ENCODE data around the gene LHCGR.

The LHCGR gene

DNA sequence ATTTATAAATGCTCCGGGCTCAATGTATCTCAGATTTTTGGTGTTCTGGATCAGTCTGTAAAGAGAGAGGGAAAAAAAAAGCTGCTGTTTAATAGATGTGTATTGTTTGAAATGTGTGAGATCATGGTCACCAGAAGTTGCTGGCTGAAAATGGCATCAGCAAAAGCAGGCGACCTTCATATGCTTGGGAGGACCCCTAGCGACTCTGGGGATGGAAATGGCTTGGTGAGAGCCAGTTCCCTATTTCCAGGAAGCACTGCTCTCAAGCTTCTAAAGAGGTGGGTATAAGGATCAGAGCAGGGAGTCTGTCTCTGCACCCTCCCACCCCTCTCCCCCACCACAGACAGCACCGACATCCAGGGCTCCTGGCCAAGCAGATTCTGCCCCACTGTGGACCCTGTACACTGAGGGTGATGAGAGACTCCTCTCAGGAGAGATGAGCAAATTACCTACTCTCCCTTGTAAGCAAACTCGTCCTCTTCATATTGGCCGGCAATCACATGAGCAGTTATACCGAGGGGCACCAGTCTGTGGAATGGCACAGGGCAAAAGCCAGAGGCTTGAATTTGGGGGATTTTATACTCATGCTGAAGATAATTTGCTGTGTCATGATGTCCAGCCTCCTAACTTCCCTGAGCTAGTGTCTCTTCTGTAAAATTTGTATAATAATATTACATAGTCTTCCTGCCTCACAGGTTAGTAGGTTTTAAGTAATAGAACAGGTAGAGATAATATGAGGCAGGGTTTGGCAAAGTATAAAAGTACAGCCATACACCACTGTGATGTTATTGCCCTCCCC is 29.6 kb downstream of the LHCGR start:
- Histone ChIP-seq H3K4me1 (ENCODE audit: control insufficient read depth in 2 of 2, insufficient read depth in 2 of 2, low read length in 2 of 2) (no peaks in the 10 kb centered on the region), H3K27me3 (ENCODE audit: control insufficient read depth in 2 of 2, insufficient read depth in 2 of 2, low read length in 2 of 2) (no peaks in the 10 kb centered on the region), H3K36me3 (ENCODE audit: control insufficient read depth in 2 of 2, insufficient read depth in 2 of 2, low read length in 2 of 2) (no peaks in the 10 kb centered on the region), H3K9me3 (ENCODE audit: control insufficient read depth in 2 of 2, low read length in 2 of 2) (no peaks in the 10 kb centered on the region), H3K4me3 (ENCODE audit: low read length in 2 of 2) (no peak overlapping the region), H3K27ac (ENCODE audit: low read depth in 2 of 2, low read length in 2 of 2) (no peak overlapping the region), H3K9ac (ENCODE audit: low read depth in 1 of 2, low read length in 2 of 2) (no peak overlapping the region)

DNA sequence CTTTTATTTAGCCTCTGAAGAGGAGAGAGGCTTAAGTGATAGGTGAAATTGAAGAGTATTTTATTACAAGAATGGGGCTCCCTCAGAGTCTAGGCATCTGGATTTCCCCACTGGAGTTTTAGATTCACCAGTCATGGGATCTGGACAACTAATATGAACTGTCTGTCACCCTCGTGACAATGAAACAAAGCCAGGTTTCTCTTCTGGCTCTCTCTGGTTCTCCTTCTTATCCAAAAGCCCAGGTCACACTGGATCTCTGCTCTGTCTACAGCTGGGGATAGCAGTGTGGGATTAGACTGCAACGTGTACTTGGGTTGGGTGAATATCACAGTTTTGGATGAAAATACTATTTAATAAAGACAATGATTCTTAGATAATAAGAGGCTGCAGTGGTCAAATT is 31.2 kb downstream of the LHCGR start:
- H3K36me3 ChIP-seq (ENCODE audit: control insufficient read depth in 2 of 2, insufficient read depth in 2 of 2, low read length in 2 of 2), result no peaks in the 10 kb centered on the region
- H3K9ac ChIP-seq (ENCODE audit: low read depth in 1 of 2, low read length in 2 of 2), result no peak overlapping the region
- no peaks in the 10 kb centered on the region for H3K4me1 ChIP-seq (ENCODE audit: control insufficient read depth in 2 of 2, insufficient read depth in 2 of 2, low read length in 2 of 2)
- H3K27ac ChIP-seq (ENCODE audit: low read depth in 2 of 2, low read length in 2 of 2), result no peak overlapping the region
- no peaks in the 10 kb centered on the region for H3K27me3 ChIP-seq (ENCODE audit: control insufficient read depth in 2 of 2, insufficient read depth in 2 of 2, low read length in 2 of 2)
- no peak overlapping the region for H3K4me3 ChIP-seq (ENCODE audit: low read length in 2 of 2)
- H3K9me3 ChIP-seq (ENCODE audit: control insufficient read depth in 2 of 2, low read length in 2 of 2), result no peaks in the 10 kb centered on the region

DNA sequence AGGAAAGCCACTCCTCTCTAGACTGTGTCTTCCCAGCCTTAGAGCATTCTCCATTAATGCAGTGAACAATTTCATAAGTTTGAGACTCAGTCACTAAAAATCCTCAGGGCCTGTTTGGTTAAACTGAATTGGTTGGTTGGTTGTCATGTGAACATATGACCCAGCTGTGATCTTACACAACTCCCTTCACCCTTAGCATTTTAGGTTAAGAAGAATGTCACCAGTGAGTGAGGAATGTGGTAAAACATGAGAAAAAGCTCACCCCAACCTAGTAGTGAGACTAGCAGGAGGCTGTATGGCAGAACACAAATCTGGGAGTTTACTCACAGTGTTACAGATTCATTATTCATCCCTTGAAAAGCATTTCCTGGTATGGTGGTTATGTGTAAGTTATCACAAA is 32.4 kb downstream of the LHCGR start:
- Histone ChIP-seq H3K27me3 (ENCODE audit: control insufficient read depth in 2 of 2, insufficient read depth in 2 of 2, low read length in 2 of 2) (no peaks in the 10 kb centered on the region), H3K4me3 (ENCODE audit: low read length in 2 of 2) (no peak overlapping the region), H3K4me1 (ENCODE audit: control insufficient read depth in 2 of 2, insufficient read depth in 2 of 2, low read length in 2 of 2) (no peaks in the 10 kb centered on the region), H3K9ac (ENCODE audit: low read depth in 1 of 2, low read length in 2 of 2) (no peak overlapping the region), H3K9me3 (ENCODE audit: control insufficient read depth in 2 of 2, low read length in 2 of 2) (no peaks in the 10 kb centered on the region), H3K27ac (ENCODE audit: low read depth in 2 of 2, low read length in 2 of 2) (no peak overlapping the region), H3K36me3 (ENCODE audit: control insufficient read depth in 2 of 2, insufficient read depth in 2 of 2, low read length in 2 of 2) (no peaks in the 10 kb centered on the region)

DNA sequence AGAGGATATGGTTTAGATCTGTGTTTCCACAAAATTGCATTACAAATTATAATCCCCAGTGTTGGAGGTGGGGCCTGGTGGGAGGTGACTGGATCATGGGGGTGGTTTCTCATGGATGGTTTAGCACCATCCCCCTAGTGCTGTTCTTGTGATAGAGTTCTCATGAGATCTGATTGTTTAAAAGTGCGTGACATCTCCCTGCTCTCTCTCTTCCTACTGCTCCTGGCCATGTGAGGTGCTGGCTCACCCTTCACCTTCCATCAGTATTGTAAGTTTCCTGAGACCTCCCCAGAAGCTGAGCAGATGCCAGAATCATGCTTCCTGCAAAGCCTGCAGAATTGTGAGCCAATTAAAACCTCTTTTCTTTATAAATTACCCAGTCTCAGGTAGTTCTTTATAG is 33.1 kb downstream of the LHCGR start:
- H3K4me1 ChIP-seq (ENCODE audit: control insufficient read depth in 2 of 2, insufficient read depth in 2 of 2, low read length in 2 of 2), result no peaks in the 10 kb centered on the region
- no peaks in the 10 kb centered on the region for H3K36me3 ChIP-seq (ENCODE audit: control insufficient read depth in 2 of 2, insufficient read depth in 2 of 2, low read length in 2 of 2)
- H3K4me3 ChIP-seq (ENCODE audit: low read length in 2 of 2), result no peak overlapping the region
- H3K9ac ChIP-seq (ENCODE audit: low read depth in 1 of 2, low read length in 2 of 2), result no peak overlapping the region
- H3K27ac ChIP-seq (ENCODE audit: low read depth in 2 of 2, low read length in 2 of 2), result no peak overlapping the region
- no peaks in the 10 kb centered on the region for H3K27me3 ChIP-seq (ENCODE audit: control insufficient read depth in 2 of 2, insufficient read depth in 2 of 2, low read length in 2 of 2)
- no peaks in the 10 kb centered on the region for H3K9me3 ChIP-seq (ENCODE audit: control insufficient read depth in 2 of 2, low read length in 2 of 2)

DNA sequence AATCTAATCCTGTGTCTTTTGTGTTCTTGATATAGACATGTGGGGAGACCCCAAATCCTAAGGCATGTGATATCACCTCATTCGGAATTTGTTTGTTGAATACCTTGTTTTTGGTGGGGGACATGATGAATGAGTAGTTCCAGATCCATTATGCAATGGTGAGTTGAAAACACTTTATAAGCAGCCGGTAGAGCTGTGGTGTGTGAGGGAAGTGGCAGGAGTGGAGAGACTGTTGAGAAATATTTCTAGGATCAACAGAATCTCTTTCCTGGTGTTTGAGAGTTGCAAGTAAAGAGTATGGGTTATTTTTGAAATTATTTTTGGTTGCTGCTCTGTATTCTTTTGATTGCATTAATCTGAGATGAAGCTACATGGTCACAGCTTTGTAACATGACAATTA is 34.4 kb downstream of the LHCGR start:
- Histone ChIP-seq H3K36me3 (ENCODE audit: control insufficient read depth in 2 of 2, insufficient read depth in 2 of 2, low read length in 2 of 2) (no peaks in the 10 kb centered on the region), H3K9ac (ENCODE audit: low read depth in 1 of 2, low read length in 2 of 2) (no peak overlapping the region), H3K4me3 (ENCODE audit: low read length in 2 of 2) (no peak overlapping the region), H3K9me3 (ENCODE audit: control insufficient read depth in 2 of 2, low read length in 2 of 2) (no peaks in the 10 kb centered on the region), H3K4me1 (ENCODE audit: control insufficient read depth in 2 of 2, insufficient read depth in 2 of 2, low read length in 2 of 2) (no peaks in the 10 kb centered on the region), H3K27ac (ENCODE audit: low read depth in 2 of 2, low read length in 2 of 2) (no peak overlapping the region), H3K27me3 (ENCODE audit: control insufficient read depth in 2 of 2, insufficient read depth in 2 of 2, low read length in 2 of 2) (no peaks in the 10 kb centered on the region)

DNA sequence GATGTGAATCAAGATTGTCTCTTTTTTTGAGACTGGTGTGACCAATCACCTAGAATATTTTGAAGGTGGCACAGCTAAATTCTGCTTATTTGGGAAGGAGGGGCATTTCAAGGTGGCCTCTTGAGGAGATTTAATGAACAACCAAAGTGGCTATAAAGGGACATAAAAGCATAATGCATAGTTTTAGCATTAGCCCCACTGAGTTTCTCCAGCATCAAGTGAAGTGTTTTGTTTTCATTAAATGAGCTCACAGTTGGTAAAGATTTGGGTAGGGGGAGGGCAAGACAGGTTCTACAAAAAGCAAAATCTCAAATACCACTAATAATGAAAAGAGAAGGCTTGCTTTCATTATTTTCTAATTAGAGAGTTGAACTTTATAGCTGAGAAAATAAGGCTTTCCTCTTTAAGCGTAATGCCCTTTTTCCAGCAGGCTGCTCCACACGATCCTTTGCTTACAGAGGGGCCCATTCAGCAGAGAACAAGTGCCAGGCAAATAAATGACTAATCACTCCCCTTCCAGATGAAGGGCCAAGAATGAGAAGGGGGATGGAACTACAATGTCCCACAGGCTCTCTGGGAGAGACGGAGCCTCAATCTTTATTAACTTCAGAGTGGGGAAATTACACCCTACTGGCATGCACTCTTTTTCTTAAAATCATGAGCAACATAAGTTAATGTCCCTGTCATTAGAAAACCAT is 35.9 kb downstream of the LHCGR start:
- H3K27ac ChIP-seq (ENCODE audit: low read depth in 2 of 2, low read length in 2 of 2), result no peak overlapping the region
- no peaks in the 10 kb centered on the region for H3K27me3 ChIP-seq (ENCODE audit: control insufficient read depth in 2 of 2, insufficient read depth in 2 of 2, low read length in 2 of 2)
- no peaks in the 10 kb centered on the region for H3K9me3 ChIP-seq (ENCODE audit: control insufficient read depth in 2 of 2, low read length in 2 of 2)
- H3K4me1 ChIP-seq (ENCODE audit: control insufficient read depth in 2 of 2, insufficient read depth in 2 of 2, low read length in 2 of 2), result peaks cover 3 to 10% of the 10 kb centered on the region in 2 donors
- H3K36me3 ChIP-seq (ENCODE audit: control insufficient read depth in 2 of 2, insufficient read depth in 2 of 2, low read length in 2 of 2), result no peaks in the 10 kb centered on the region
- no peak overlapping the region for H3K4me3 ChIP-seq (ENCODE audit: low read length in 2 of 2)
- no peak overlapping the region for H3K9ac ChIP-seq (ENCODE audit: low read depth in 1 of 2, low read length in 2 of 2)

DNA sequence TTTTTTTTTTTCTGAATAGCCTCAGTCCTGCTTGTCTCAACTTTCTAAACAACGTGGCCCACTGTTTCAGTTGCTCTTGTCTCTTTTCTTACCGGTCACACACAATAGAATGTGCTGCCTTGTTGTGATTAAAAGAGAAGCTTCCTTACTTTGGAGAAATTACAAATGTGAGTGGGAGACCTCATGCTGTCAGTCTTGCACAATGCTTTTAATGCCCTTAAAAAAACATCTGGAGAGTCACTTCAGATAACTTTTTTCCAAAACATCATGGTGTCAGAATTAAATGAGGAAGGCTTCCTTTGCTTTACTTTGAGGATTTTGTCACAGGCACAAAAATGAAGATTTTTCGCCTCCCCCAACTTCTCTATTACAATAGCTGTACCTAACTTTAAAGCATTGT is 37.7 kb downstream of the LHCGR start:
- no peak overlapping the region for H3K4me3 ChIP-seq (ENCODE audit: low read length in 2 of 2)
- no peaks in the 10 kb centered on the region for H3K27me3 ChIP-seq (ENCODE audit: control insufficient read depth in 2 of 2, insufficient read depth in 2 of 2, low read length in 2 of 2)
- no peak overlapping the region for H3K9ac ChIP-seq (ENCODE audit: low read depth in 1 of 2, low read length in 2 of 2)
- peaks cover 3 to 11% of the 10 kb centered on the region in 2 donors for H3K4me1 ChIP-seq (ENCODE audit: control insufficient read depth in 2 of 2, insufficient read depth in 2 of 2, low read length in 2 of 2)
- no peak overlapping the region for H3K27ac ChIP-seq (ENCODE audit: low read depth in 2 of 2, low read length in 2 of 2)
- H3K9me3 ChIP-seq (ENCODE audit: control insufficient read depth in 2 of 2, low read length in 2 of 2), result no peaks in the 10 kb centered on the region
- no peaks in the 10 kb centered on the region for H3K36me3 ChIP-seq (ENCODE audit: control insufficient read depth in 2 of 2, insufficient read depth in 2 of 2, low read length in 2 of 2)

- no peaks in the 10 kb centered on the region for H3K36me3 ChIP-seq (ENCODE audit: control insufficient read depth in 2 of 2, insufficient read depth in 2 of 2, low read length in 2 of 2)
- H3K4me1 ChIP-seq (ENCODE audit: control insufficient read depth in 2 of 2, insufficient read depth in 2 of 2, low read length in 2 of 2), result peaks cover 3 to 11% of the 10 kb centered on the region in 2 donors
- H3K9me3 ChIP-seq (ENCODE audit: control insufficient read depth in 2 of 2, low read length in 2 of 2), result no peaks in the 10 kb centered on the region
- no peak overlapping the region for H3K4me3 ChIP-seq (ENCODE audit: low read length in 2 of 2)
- H3K9ac ChIP-seq (ENCODE audit: low read depth in 1 of 2, low read length in 2 of 2), result no peak overlapping the region
- no peaks in the 10 kb centered on the region for H3K27me3 ChIP-seq (ENCODE audit: control insufficient read depth in 2 of 2, insufficient read depth in 2 of 2, low read length in 2 of 2)
- H3K27ac ChIP-seq (ENCODE audit: low read depth in 2 of 2, low read length in 2 of 2), result peak overlapping the region in 1 of 2 donors; percentile 48
These were observed 39.6 kb downstream of the LHCGR start for GRCh38 chr2:48715956-48716355.

GRCh38 chr2:48715042-48715899 is 40.3 kb downstream of the LHCGR start:
- H3K4me1 ChIP-seq (ENCODE audit: control insufficient read depth in 2 of 2, insufficient read depth in 2 of 2, low read length in 2 of 2), result peaks cover 3 to 11% of the 10 kb centered on the region in 2 donors
- no peaks in the 10 kb centered on the region for H3K9me3 ChIP-seq (ENCODE audit: control insufficient read depth in 2 of 2, low read length in 2 of 2)
- H3K27ac ChIP-seq (ENCODE audit: low read depth in 2 of 2, low read length in 2 of 2), result peak overlapping the region in 1 of 2 donors; percentile 48
- no peaks in the 10 kb centered on the region for H3K27me3 ChIP-seq (ENCODE audit: control insufficient read depth in 2 of 2, insufficient read depth in 2 of 2, low read length in 2 of 2)
- no peaks in the 10 kb centered on the region for H3K36me3 ChIP-seq (ENCODE audit: control insufficient read depth in 2 of 2, insufficient read depth in 2 of 2, low read length in 2 of 2)
- H3K9ac ChIP-seq (ENCODE audit: low read depth in 1 of 2, low read length in 2 of 2), result no peak overlapping the region
- H3K4me3 ChIP-seq (ENCODE audit: low read length in 2 of 2), result no peak overlapping the region

DNA sequence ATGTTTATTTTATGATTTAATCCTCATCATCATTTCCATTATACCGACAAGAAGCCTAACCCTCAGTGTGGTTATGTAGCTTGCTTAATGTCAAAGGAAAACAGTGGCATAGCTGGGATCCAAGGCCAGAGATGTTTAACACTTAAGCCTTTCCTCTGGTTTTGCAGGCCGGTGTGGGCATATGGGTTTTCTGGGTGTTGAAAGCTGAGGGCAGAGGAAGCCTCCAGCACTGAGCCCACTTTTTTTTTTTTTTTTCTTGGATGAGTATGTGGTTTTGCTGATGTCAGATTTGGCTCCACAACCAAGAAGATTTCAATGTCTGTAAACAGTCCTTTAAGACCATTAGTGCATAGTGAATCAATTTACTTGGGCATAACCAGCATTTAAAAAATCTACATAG is 41.3 kb downstream of the LHCGR start:
- Histone ChIP-seq H3K9me3 (ENCODE audit: control insufficient read depth in 2 of 2, low read length in 2 of 2) (no peaks in the 10 kb centered on the region), H3K9ac (ENCODE audit: low read depth in 1 of 2, low read length in 2 of 2) (no peak overlapping the region), H3K27ac (ENCODE audit: low read depth in 2 of 2, low read length in 2 of 2) (no peak overlapping the region), H3K27me3 (ENCODE audit: control insufficient read depth in 2 of 2, insufficient read depth in 2 of 2, low read length in 2 of 2) (no peaks in the 10 kb centered on the region), H3K4me3 (ENCODE audit: low read length in 2 of 2) (no peak overlapping the region), H3K36me3 (ENCODE audit: control insufficient read depth in 2 of 2, insufficient read depth in 2 of 2, low read length in 2 of 2) (no peaks in the 10 kb centered on the region), H3K4me1 (ENCODE audit: control insufficient read depth in 2 of 2, insufficient read depth in 2 of 2, low read length in 2 of 2) (peaks cover 3 to 11% of the 10 kb centered on the region in 2 donors)

All from mucosa of rectum (tissue), 2 donors.